Fibroblast of skin of right biceps (primary cell): ENCODE measurements around the gene KCNK18.

Experiments used
- DNase-seq: peaks from one replicate; pipeline ENCODE4 v3.0.0-alpha.2; 2013

Gene KCNK18

DNA sequence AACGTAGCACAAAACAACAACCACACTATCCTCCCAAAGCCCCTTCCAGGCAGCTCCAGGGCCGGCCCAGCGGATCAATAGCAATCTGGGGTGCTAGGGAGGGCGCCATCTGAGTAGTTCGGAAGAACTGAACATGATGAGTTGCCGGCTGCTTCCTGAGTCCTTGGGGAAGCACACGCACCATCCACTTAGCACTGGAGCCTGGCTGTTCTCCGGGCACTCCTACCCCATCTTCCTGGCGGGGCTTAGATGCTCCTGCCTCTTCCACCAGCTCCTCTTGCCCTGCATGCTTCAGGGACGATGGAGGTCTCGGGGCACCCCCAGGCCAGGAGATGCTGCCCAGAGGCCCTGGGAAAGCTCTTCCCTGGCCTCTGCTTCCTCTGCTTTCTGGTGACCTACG lies at the start of gene KCNK18:
TSS of gene KCNK18 (plus strand) at position 301 of the 400 bp plus-strand sequence. CDS start at position 301, 0 bp downstream.
- no peak for DNase-seq

DNA sequence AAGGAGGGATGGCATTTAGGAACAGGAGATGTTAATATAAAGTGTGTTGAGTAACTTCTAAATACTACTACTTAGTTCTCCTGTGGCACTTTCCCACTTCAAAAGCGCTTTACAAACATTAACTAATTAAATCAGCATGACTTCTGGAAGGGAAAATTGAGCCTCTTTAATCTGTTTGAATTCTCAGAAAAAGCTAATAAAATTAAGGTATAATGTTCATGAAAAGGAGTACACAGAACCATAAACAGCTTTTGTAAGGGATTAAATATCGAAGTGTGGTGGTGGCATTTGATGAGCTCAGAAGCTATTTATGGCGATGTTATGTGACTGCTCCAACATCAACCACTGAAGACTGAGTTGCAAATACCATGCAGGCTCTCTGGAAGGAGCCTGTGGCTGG lies 49.0 kb upstream of the KCNK18 start:
- no peak for DNase-seq

DNA sequence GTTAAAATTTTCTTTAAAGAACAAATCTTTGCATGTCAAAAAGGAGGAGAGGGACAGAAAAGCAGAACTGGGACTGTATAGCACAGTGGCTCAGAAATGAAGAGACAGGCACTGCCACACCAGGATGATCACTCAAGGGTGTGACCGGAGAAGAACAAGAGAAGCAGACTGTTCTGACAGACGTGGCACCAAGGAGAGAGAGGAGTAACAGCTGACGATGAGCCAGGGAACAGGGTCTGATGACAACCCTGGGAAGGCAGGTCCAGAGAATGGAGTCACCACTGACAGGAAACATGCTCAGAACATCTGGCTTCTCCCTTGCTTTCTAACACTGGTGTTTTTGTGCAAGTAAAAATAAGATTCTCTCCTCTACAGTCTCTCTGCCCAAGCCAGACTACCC lies 44.6 kb upstream of the KCNK18 start:
- no peak for DNase-seq

DNA sequence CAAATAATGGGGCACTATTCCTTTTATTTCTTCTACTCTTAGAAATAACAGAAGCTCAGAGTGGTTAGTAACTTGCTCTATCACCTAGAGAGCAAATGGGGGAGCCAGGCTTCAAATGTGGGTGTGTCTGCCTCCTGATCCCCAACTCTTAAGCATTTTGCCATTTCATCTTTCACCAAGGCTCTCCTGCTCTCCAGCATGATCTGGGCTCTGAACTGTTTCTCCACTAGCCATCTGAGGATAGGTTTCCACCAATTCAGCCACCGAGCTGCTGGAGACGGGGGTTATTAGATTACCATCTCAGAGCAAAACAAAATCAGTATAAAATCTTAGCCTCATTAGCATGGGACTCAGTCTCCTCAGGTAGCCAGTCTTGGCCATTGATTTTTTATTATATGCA lies 39.0 kb upstream of the KCNK18 start:
- no peak for DNase-seq

DNA sequence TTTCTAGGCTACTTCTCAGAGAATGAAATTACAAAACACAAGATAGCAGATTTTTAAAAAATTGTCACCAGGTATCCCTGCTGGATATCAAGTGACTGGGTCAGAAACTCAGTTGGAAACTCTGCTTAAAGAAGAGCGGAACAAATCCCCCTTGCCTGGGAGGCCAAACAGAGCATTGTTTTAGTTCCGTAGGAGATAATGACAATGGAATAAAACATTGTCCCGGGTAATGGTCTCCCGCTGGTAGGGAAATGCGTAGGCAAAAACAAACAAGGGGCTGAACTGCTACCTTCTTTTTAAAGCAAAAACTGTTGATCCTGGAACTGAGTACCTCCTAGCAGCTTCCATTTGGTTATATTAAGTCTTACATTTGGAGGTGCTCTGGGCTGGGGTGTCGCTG lies 37.9 kb upstream of the KCNK18 start:
- no peak for DNase-seq

DNA sequence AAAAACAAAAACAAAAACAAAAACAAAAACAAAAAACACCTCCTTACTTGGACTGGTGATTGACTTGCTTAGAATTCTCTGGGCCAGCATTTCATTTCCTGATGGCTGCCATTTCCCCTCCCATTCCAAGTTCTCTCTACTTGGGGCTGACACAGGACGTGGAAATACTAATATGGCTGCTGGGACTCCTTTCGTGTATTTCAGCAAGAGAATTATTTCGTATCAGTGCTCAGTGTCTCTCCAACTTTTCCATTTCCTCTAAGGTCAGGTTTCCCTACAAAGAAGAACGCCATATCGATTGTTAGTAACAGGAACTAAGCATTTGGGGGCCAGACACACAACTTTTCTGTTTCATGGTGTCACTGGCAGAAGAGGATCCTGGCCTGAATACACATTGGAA lies 36.7 kb upstream of the KCNK18 start:
- no peak for DNase-seq

DNA sequence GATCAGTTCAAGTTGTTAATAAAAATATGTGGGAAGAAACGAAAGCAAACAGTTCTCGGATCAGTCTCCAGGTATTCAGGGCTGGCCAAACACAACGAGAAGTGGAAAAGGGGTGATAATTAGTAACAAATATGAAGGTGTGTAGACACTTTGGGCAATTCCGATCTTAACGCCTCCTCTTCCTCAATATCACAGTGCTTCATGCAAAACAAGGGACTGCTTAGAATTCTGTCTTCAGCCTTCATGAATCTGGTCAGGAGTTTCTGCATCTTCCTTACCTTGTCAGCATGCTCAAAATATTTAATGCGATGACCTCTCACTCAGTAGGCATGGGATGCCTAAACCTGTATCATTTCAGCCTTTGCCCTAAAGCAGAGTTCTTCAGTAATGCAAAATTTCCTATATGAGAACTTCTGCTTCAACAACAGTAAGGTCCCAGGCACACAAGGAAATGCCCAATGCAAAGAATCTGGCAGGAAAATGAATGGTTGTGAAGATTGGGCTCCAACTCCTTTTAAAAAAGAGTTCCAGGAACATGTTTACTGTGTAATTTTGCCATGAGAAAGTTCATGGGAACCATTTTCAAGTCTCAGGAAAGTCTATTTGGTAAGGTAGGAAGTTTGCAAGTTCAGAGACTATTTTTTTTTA lies 35.8 kb upstream of the KCNK18 start:
- no peak for DNase-seq

DNA sequence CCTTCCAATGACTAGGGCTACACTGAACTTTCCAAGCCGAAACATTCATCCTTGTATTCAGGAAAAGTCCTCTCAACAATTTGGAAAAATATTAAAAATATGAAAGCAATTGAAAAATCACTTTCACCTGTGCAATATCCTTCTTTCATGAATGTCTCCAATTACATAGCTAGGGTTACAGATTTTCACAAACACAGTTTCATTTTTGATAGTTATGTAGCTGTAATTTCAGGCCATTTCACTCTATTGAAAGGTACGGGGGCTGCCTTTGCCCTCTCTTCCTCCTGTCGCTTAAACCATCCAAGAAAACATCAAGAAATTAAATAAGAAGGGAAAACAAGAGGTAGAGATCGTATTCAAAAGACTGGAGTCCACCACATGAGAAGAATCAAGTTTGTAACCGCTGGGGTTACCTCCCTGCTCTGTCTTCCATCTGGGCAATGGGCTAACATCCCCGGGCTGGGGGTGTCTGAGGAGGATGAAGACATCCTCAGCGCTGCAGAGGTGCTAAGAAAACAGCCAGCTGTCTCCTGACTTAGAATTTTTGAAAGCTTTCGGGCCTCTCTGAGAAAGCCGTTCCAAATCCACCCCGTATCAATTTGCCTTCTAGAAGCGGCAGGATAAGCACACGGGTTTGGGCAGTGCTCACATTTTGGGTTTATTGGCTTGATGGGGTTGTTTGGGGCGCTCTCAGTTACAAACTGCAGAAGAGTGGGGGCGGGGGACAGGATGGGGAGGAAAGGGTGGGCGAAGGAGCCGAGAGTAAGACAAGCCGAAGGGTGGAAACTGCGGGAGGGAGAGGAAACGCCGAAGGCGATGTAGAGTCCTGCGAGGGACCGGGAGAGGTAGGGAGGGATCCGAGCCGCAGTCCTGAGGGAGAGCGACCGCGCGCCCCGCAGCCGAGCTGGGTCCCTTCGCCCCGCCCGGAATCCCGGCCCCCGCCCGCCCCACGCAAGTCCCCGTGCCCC lies 34.9 kb upstream of the KCNK18 start:
- DNase-seq = no peak

DNA sequence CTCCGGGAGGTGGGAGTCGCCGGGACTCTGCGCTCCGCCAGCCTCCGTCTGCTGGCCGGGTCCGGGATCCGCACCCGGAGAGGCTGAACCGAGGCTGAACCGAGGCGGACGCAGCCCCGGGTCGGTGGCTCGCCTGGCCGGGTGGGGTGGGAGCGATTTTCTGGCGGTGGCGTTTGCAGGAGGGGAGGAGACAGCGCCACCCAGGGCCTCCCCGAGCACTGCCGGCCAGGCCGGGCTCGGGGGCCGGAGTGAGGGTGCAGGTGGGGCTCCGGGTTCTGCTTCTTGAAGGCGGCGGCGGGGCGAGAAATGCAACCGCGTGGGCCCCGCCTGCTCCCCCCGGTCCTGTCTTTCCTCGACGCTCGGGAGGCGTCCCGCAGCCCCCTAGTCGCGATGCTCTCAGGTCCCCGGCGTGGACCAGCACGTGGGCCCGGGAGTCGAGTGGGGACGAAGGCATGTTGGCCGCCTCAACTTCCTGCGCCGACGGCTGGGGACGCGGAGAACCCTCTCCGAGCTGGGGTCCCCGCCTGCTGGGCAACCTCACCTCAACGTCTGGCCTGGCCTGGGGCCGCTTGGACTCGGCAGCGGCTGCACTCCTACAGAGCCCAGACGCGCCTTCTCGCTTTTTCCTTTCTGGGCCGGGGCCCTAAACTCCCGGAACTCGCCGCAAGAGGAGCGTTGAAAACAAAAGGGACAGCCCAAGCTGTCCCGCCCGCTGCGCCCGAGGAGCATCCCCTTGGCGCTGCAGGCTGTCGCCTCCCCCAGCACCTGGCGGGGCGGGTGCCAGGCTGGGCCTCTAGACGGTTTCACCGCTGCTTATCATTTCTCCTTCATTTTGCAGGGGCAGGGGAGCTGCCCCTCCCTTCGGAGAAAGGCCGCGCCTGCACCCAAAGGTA lies 34.0 kb upstream of the KCNK18 start:
- DNase-seq = no peak

DNA sequence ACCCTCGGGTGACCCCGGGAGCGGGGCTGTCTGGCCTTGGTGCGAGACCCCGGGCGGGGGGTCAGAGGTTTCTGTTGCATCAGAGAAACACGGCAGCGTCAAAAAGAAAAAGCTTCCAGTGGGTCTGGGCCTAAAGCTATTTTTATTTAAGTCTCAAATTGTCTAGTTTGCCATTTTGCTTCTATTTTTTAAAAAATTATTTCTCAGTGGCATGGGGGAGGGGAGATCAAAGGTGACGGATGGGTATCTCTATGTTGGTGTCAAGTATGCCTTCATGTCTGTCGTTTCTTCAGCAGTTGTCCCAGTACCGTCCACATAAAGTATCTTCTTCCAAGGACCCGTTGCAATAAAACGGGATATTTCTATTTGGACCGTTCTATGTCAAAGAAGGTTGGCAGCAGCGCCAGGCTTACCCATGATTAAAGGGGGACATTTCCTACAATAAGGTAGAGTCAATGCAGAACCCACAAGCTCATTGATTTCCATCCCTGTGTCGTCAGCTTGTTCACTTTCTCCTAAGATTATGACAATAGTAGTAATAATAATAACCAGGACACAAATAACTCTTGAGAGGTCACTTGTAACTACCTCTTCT lies 33.2 kb upstream of the KCNK18 start:
- DNase-seq = no peak

DNA sequence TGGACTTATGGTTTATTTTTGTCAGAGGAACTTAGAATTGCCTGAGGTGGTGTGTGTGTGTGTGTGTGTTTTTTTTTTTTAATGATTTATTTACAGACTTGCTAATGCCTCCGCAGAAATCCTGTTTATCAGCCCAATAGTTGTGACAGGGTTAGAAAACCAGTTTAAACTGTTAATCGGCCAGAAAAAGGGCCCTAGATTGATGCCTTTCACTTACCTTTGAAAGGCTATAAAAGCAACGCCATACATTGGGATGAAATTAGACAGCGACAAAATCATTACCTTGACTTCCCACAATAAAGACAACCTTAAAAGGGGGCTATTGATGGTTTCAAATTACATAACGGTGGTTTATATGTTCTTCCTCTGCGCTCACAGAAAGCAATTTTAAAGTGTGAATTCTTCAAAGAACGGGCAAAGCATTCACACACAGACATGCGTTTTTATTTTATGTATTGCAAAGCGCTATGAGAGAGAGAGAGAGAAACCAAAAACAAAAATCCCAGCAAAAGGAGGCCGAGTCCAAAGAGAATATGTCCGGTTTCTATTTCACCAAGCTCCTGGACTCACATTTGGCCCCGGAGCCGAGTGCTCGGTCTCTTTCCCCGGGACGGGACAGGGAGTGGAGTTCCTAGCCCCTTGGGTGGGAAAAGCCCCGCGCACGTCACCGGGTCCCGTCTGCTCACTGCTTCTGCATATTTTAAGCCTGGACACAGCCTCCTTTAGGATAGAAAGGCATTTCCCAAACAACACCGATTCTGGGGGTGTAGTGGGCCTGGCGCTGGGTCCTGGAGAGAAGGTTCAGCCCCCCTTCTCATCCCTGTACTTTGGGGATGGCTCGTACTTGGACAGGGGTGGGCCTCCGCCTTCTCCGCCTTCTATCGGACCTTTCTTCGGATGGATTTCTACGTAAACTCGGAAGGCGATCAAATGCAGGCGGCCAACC lies 32.4 kb upstream of the KCNK18 start:
- DNase-seq = no peak

DNA sequence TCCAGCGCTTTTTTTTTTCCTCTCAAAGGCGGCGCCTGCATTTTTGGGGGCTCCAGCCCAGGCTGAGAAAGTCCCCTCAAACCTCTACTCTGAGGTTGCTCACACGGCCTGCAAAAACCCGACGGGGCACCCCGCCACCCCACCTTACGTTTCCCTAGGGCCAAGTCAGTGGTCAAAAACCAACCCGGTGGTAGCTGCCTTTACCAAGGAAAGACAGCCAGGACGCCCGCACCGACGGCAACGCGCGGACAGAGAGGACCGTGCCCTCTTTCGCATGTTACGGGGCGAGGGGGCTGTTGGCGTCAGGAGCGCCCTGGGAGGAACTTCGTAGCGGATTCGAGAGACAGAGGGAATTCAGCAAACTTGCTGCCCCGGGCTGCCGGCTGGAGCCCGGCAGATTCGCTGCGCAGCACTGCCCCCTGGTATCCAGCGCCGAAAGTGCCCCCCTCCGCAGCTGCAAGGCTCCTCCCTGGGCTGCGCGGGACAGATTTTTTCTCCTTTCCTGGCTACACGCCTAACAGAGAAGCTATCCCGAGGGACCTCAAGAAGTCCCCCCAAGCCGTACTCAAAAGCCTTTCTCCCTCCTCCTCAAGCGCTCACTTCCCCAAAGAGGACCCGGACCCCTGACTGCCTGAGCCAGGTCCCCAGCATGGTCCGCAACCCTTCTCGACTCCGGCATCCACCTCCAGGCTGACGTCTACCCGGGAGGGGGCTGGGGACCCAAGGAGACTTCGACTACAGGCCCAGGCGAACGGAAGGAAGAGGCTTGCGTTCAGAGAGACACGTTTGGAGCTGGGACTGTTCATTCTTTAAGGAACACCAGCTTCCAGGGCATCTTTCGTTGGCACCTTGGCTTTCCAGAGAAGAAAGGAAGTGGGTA lies 31.5 kb upstream of the KCNK18 start:
- DNase-seq = peak; percentile 51

DNA sequence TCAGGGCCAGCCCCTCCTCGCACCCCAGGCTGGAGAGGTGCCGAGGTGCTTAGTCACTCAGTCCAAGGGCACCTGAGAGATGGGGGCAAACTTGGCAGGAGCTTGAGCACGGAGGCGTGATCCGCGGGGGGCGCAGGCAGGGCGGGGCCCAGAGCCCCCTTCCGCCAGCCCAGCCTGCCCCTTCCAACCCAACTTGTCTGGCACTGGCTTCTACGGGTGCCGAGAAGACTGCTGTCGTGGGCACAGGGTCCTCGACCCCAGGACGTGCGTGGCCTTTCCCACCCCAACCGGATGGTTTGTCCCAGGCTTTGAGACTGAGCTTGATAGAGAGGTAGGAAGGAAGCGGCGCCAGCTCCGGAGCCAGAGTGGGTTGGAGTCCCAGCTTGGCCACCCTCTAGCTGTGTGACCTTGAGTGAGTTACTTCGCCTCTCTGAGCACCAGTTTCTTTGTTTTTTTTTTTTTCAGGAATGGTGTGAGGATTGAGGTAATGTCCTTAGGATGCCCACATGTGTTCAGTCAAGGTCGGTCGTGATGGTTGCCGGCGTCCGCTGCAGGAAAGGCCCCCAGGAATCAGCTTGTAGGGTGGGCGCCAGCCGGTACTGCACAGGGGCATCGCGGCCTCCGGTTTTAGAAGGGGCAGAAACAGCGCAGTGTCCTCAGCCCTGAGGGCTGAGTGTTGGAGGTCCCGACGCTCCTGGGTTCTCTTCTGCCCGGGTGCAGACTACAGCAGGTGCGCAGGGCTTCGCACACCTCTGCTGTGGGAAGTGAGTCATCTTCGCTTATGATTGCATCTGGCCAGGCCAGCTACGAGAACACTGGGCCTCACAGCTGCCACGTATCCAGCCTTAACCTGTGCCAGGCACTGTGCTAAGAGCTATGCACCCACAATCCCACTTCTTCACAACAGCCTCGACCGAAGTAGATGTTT lies 30.6 kb upstream of the KCNK18 start:
- no peak for DNase-seq

DNA sequence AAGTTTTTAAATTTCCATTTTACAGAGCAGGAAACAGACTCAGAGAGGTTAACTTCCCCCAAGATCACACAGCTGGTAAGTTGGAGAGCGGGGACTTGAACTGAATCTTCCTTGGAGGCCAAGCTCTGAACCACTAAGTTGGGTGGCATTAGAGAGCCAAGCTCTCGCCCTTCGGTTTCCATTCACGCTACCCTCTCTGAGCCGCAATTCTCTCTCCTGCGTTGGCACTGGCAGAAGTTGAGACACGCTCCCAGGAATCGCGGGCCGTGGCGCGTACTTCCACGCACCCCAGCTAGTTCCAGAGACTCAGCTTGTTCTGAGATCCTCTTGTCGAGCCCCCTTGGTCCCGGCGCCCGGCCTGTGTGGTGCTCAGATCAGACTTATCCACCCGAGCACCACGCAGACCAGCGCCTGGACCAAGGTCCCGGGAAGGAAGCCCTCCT lies 29.9 kb upstream of the KCNK18 start:
- DNase-seq = no peak

DNA sequence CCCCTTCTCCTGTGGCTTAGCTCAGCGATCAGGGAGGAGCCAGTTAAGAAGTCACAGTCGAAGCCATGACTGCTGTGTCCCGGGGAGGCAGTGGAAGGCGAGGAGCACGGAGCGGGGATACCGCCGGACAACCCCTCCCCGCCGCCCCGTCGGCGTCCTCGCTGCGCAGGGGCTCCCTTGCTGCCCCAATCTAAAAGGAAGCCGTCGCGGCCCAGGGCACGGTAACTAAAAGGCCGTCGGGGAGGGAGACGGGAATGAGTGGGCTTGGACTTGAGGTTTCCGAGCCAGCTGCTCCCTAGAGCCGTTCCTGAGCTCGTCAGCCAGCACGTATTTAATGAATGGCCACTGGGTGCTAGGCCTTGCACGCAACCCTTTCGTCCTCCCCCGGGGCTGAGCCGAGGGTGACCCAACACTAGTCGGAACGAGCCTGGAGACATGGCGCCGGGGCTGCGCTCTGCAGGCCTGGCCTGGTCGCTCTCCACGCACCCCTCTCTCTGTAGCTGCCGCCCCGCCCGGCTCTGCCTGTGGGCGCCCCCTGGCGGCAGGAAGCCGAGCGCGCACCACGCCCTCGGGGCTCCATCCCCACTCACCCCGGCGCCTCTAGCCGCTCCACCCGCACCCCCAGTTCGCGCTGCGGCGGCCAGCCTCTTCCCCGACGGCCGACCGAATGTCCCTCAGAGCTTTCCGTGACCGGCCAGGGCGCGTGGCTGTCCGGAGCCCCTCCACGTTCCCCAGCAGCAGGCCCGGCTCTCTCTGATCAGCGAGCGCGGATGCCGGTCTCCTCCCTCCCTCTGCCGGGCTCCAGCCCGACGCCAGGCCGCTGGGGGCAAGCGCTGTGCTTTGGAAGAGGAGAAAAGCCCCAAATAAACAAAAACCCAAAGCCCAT lies 29.3 kb upstream of the KCNK18 start:
- DNase-seq = peak; percentile 39

DNA sequence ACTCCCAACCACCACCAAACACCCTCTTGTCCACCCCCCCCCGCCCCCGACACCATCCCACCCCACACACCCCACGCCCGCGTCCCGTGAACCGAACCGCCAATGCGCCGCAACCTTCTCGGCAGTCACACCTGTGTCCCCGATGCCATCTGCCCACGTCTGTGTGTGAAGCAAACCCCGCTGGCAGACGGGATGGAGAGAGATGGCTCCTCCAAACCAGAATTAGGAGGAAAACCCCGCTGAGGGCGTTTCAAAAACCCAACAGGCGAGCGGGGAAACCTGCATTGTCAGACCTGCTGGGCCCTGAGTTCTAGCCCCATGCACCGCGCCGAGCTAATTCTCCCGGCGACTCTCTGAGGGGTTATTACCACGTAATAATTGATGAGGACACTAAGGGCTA lies 28.6 kb upstream of the KCNK18 start:
- DNase-seq = no peak

DNA sequence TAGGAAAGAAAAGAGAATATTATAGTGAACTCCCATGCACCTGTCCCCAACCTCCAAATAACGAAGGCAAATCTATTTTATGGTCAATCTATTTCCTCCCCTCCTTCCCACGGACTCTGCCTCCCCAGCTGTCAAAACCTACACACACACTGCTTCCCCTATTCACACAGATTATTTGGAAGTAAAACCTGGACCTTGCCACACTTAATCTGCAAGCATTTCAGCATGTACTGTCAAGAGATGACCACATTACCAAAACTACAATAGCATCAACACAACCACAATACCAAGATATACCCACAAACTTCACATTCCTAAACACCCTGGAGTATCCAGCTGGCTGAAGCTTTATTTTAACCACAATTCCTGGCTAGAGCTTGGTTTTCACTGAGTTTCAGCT lies 27.8 kb upstream of the KCNK18 start:
- no peak for DNase-seq

DNA sequence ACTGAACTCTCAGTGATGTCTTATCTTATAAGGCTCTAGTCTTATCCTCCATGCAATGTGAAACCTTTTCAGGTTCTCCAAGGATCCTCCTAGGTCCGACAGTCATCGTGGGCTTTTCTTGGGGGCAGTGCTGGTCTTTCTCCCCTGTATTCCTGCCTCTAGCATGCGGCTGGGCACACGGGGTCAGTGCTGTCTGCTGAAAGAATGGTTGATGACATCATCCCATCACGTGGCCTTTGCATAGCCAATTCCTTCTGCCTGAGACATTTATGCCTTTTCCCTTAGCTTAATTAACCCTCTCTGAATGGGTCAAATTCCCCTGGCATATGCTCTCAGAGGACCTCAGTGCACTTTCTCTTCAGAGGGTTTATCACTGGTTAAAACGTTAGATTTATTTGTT lies 27.0 kb upstream of the KCNK18 start:
- DNase-seq = no peak
